Measurements from ENCODE around the gene OR13C3. TPM values are rescaled to one million over a fixed set of nuclear protein-coding genes. Genes with fewer than 3 reads are reported as not detected.
"Not testable (repeated sequence)": the region's sequence is repeated elsewhere in the genome, so short reads cannot be mapped to it uniquely, and the experiment has no call there.

OR13C3 gene
- not detected for total RNA-seq
- 0 reads per million in 2 donors for total RNA-seq

- Mint-ChIP-seq H3K36me3 (ENCODE audit: low read depth) (no peaks in the 10 kb centered on the region), H3K4me1 (no peaks in the 10 kb centered on the region), H3K27ac (no peak within 1 kb of the TSS), H3K4me3 (no peak within 1 kb of the TSS), H3K27me3 (no peaks in the 10 kb centered on the region)
- DNase-seq (no peak), ATAC-seq (no peak)
- no peaks in the 10 kb centered on the region for H3K9me3 ChIP-seq (ENCODE audit: control insufficient read depth, low read length, poor library complexity, severe bottlenecking)
Measured at GRCh38 chr9:104536756-104537155, at the start of gene OR13C3. Gene OR13C3 (minus strand): TSS chr9:104536856. CDS start chr9:104536723, 133 bp downstream.

- ATAC-seq: no peak
Measured at GRCh38 chr9:104580562-104580961, 43.9 kb upstream of the OR13C3 start.

GRCh38 chr9:104577263-104577662 lies 40.6 kb upstream of the OR13C3 start:
- no peaks in the 10 kb centered on the region for H3K4me1 Mint-ChIP-seq
- H3K4me3 Mint-ChIP-seq: no peak overlapping the region
- H3K27me3 Mint-ChIP-seq: no peaks in the 10 kb centered on the region
- H3K9me3 ChIP-seq (ENCODE audit: control insufficient read depth, low read length, poor library complexity, severe bottlenecking): no peaks in the 10 kb centered on the region
- no peak for ATAC-seq
- DNase-seq: no peak
- H3K27ac Mint-ChIP-seq: no peak overlapping the region
- no peaks in the 10 kb centered on the region for H3K36me3 Mint-ChIP-seq (ENCODE audit: low read depth)

More at GRCh38 chr9:104580562-104580961, 43.9 kb upstream of the OR13C3 start:
- no peak for DNase-seq
- Mint-ChIP-seq H3K27me3 (no peaks in the 10 kb centered on the region), H3K4me3 (no peak overlapping the region), H3K27ac (no peak overlapping the region), H3K4me1 (no peaks in the 10 kb centered on the region), H3K36me3 (ENCODE audit: low read depth) (no peaks in the 10 kb centered on the region)
- no peaks in the 10 kb centered on the region for H3K9me3 ChIP-seq (ENCODE audit: control insufficient read depth, low read length, poor library complexity, severe bottlenecking)

GRCh38 chr9:104575456-104575855 lies 38.8 kb upstream of the OR13C3 start:
- Mint-ChIP-seq H3K36me3 (ENCODE audit: low read depth) (no peaks in the 10 kb centered on the region), H3K4me1 (no peaks in the 10 kb centered on the region)
- H3K9me3 ChIP-seq (ENCODE audit: control insufficient read depth, low read length, poor library complexity, severe bottlenecking): no peaks in the 10 kb centered on the region

GRCh38 chr9:104572612-104573011 lies 36.0 kb upstream of the OR13C3 start:
- H3K36me3 Mint-ChIP-seq (ENCODE audit: low read depth): no peaks in the 10 kb centered on the region
- DNase-seq: no peak
- no peak for ATAC-seq
- no peak overlapping the region for H3K27ac Mint-ChIP-seq
- H3K4me3 Mint-ChIP-seq: no peak overlapping the region
- H3K27me3 Mint-ChIP-seq: no peaks in the 10 kb centered on the region
- no peaks in the 10 kb centered on the region for H3K9me3 ChIP-seq (ENCODE audit: control insufficient read depth, low read length, poor library complexity, severe bottlenecking)
- H3K4me1 Mint-ChIP-seq: no peaks in the 10 kb centered on the region

More at GRCh38 chr9:104575456-104575855, 38.8 kb upstream of the OR13C3 start:
- DNase-seq (no peak), ATAC-seq (no peak)
- no peak overlapping the region for H3K27ac Mint-ChIP-seq
- H3K4me3 Mint-ChIP-seq: no peak overlapping the region
- no peaks in the 10 kb centered on the region for H3K27me3 Mint-ChIP-seq

GRCh38 chr9:104568868-104569267 lies 32.2 kb upstream of the OR13C3 start, which contains the start of gene OR13C8:
Gene OR13C8 (plus strand): TSS chr9:104569168. CDS start chr9:104569168, 0 bp downstream.
- ATAC-seq: no peak
- no peak for DNase-seq
- H3K27ac Mint-ChIP-seq: no peak within 1 kb of the TSS
- no peaks in the 10 kb centered on the region for H3K36me3 Mint-ChIP-seq (ENCODE audit: low read depth)
- no peaks in the 10 kb centered on the region for H3K9me3 ChIP-seq (ENCODE audit: control insufficient read depth, low read length, poor library complexity, severe bottlenecking)
- no peaks in the 10 kb centered on the region for H3K4me1 Mint-ChIP-seq
- H3K27me3 Mint-ChIP-seq: no peaks in the 10 kb centered on the region
- H3K4me3 Mint-ChIP-seq: no peak within 1 kb of the TSS

GRCh38 chr9:104564358-104564757 lies 27.7 kb upstream of the OR13C3 start:
- H3K27me3 Mint-ChIP-seq: no peaks in the 10 kb centered on the region
- no peak overlapping the region for H3K27ac Mint-ChIP-seq
- no peak overlapping the region for H3K4me3 Mint-ChIP-seq
- H3K36me3 Mint-ChIP-seq (ENCODE audit: low read depth): no peaks in the 10 kb centered on the region
- H3K4me1 Mint-ChIP-seq: no peaks in the 10 kb centered on the region
- DNase-seq (no peak), ATAC-seq (no peak)
- no peaks in the 10 kb centered on the region for H3K9me3 ChIP-seq (ENCODE audit: control insufficient read depth, low read length, poor library complexity, severe bottlenecking)

GRCh38 chr9:104556830-104557634 lies 20.4 kb upstream of the OR13C3 start:
- Mint-ChIP-seq H3K36me3 (ENCODE audit: low read depth) (no peaks in the 10 kb centered on the region), H3K27ac (no peak overlapping the region)

GRCh38 chr9:104555521-104555920 lies 18.9 kb upstream of the OR13C3 start:
- H3K4me1 Mint-ChIP-seq: no peaks in the 10 kb centered on the region
- no peak overlapping the region for H3K27ac Mint-ChIP-seq
- DNase-seq: no peak
- no peak for ATAC-seq
- no peaks in the 10 kb centered on the region for H3K9me3 ChIP-seq (ENCODE audit: control insufficient read depth, low read length, poor library complexity, severe bottlenecking)
- no peaks in the 10 kb centered on the region for H3K36me3 Mint-ChIP-seq (ENCODE audit: low read depth)
- H3K27me3 Mint-ChIP-seq: no peaks in the 10 kb centered on the region
- H3K4me3 Mint-ChIP-seq: no peak overlapping the region

More at GRCh38 chr9:104556830-104557634, 20.4 kb upstream of the OR13C3 start:
- no peaks in the 10 kb centered on the region for H3K4me1 Mint-ChIP-seq
- H3K9me3 ChIP-seq (ENCODE audit: control insufficient read depth, low read length, poor library complexity, severe bottlenecking): no peaks in the 10 kb centered on the region
- no peaks in the 10 kb centered on the region for H3K27me3 Mint-ChIP-seq
- H3K4me3 Mint-ChIP-seq: no peak overlapping the region
- ATAC-seq (no peak), DNase-seq (no peak)

GRCh38 chr9:104553261-104553660 lies 16.6 kb upstream of the OR13C3 start:
- Mint-ChIP-seq H3K36me3 (ENCODE audit: low read depth) (no peaks in the 10 kb centered on the region), H3K4me1 (no peaks in the 10 kb centered on the region), H3K27ac (no peak overlapping the region), H3K4me3 (no peak overlapping the region), H3K27me3 (no peaks in the 10 kb centered on the region)
- ATAC-seq (no peak), DNase-seq (no peak)
- H3K9me3 ChIP-seq (ENCODE audit: control insufficient read depth, low read length, poor library complexity, severe bottlenecking): no peaks in the 10 kb centered on the region

GRCh38 chr9:104544644-104545043 lies 8.0 kb upstream of the OR13C3 start:
- no peaks in the 10 kb centered on the region for H3K27me3 Mint-ChIP-seq
- H3K36me3 Mint-ChIP-seq (ENCODE audit: low read depth): no peaks in the 10 kb centered on the region
- H3K9me3 ChIP-seq (ENCODE audit: control insufficient read depth, low read length, poor library complexity, severe bottlenecking): no peaks in the 10 kb centered on the region
- no peak overlapping the region for H3K4me3 Mint-ChIP-seq
- DNase-seq (no peak), ATAC-seq (no peak)
- no peaks in the 10 kb centered on the region for H3K4me1 Mint-ChIP-seq
- H3K27ac Mint-ChIP-seq: no peak overlapping the region

GRCh38 chr9:104539275-104539674 lies 2.6 kb upstream of the OR13C3 start:
- Mint-ChIP-seq H3K4me3 (no peak overlapping the region), H3K27ac (no peak overlapping the region), H3K4me1 (no peaks in the 10 kb centered on the region), H3K36me3 (ENCODE audit: low read depth) (no peaks in the 10 kb centered on the region), H3K27me3 (no peaks in the 10 kb centered on the region)
- DNase-seq (no peak), ATAC-seq (no peak)
- H3K9me3 ChIP-seq (ENCODE audit: control insufficient read depth, low read length, poor library complexity, severe bottlenecking): no peaks in the 10 kb centered on the region

GRCh38 chr9:104527109-104527508 lies 9.5 kb downstream of the OR13C3 start, which contains the start of gene OR13C4:
Gene OR13C4 (minus strand): TSS chr9:104527209. CDS start chr9:104527209, 0 bp downstream.
- H3K4me1 Mint-ChIP-seq: no peaks in the 10 kb centered on the region
- H3K36me3 Mint-ChIP-seq (ENCODE audit: low read depth): no peaks in the 10 kb centered on the region
- H3K4me3 Mint-ChIP-seq: no peak within 1 kb of the TSS
- no peak within 1 kb of the TSS for H3K27ac Mint-ChIP-seq
- H3K9me3 ChIP-seq (ENCODE audit: control insufficient read depth, low read length, poor library complexity, severe bottlenecking): no peaks in the 10 kb centered on the region
- ATAC-seq: no peak
- DNase-seq: no peak
- H3K27me3 Mint-ChIP-seq: no peaks in the 10 kb centered on the region

GRCh38 chr9:104520241-104520640 lies 16.4 kb downstream of the OR13C3 start:
- not testable (repeated sequence) for H3K4me3 Mint-ChIP-seq; DNase-seq; H3K4me1 Mint-ChIP-seq; H3K36me3 Mint-ChIP-seq (ENCODE audit: low read depth); H3K27me3 Mint-ChIP-seq; H3K9me3 ChIP-seq (ENCODE audit: control insufficient read depth, low read length, poor library complexity, severe bottlenecking); ATAC-seq; H3K27ac Mint-ChIP-seq

Measured in T-helper 17 cell (primary cell).